HepG2 (cell line): ENCODE measurements around the gene NUDT16. TPM values are rescaled to one million over a fixed set of nuclear protein-coding genes. Genes with fewer than 3 reads are reported as not detected.

Experiments used
- ATAC-seq: fragments of 200-7000 bp; cut with Tn5 transposase; 3 replicates; pipeline ENCODE4 v1.9.1; 2020; ENCODE audit warnings: mild to moderate bottlenecking, moderate library complexity
- BruUV-seq: library from RNA; stranded (reverse); fragments of 400-500 nt; replicated peaks from 2 replicates; lab custom pipeline; 2021; lab: Mats Ljungman, UMichigan
- CTCF ChIA-PET: fragments of 300-600 bp; formaldehyde crosslinking; extraction: SDS; loops from one replicate; lab custom pipeline; 2021; ENCODE audit warnings: low total read pairs, inconsistent platforms, low intra/inter-chr PET ratio; lab: Yijun Ruan, JAX
- POLR2A ChIA-PET: fragments of 350-600 bp; sonication (Branson Sonifier 250); formaldehyde crosslinking; loops from one replicate; lab custom pipeline; 2020; ENCODE audit warnings: antibody characterized with exemption, inconsistent platforms; lab: Yijun Ruan, JAX
- DNase-seq: peaks from one replicate; pipeline ENCODE4 v3.0.0-alpha.2; 2015; ENCODE audit warnings: low spot score
- FAIRE-seq: peaks from 3 replicates; lab custom pipeline; 2011; peaks lifted over from hg19 to GRCh38; lab: Jason Lieb, UNC
- H2AFZ ChIP-seq: one replicate; pipeline ENCODE4 v1.6.1; 2011; ENCODE audit warnings: low read length, inconsistent platforms
- H3K27ac ChIP-seq: fragments of 300-600 bp; 3 replicates; pipeline ENCODE4 v1.8.0; 2011; ENCODE audit warnings: mixed run types, mild to moderate bottlenecking, mixed read lengths, low read length, inconsistent platforms; ENCODE audit not compliant: insufficient read depth; ENCODE audit errors: extremely low read length
- H3K27me3 ChIP-seq, 2 experiments: fragments of 200-600 bp in 1 of 2; 2 replicates in 1 of 2; 3 replicates in 1 of 2; pipeline versions ENCODE4 v1.6.0 to v1.8.0; 2011; ENCODE audit warnings: low read length in 2 of 2, mild to moderate bottlenecking in 2 of 2, moderate library complexity in 2 of 2, inconsistent platforms in 1 of 2; ENCODE audit not compliant: insufficient read depth in 2 of 2, control insufficient read depth in 1 of 2
- H3K36me3 ChIP-seq, 2 experiments: fragments of 200-600 bp in 1 of 2; replicated peaks in 1 of 2; 2 replicates in 1 of 2; 3 replicates in 1 of 2; pipeline versions ENCODE4 v1.5.1 to v1.8.0; 2011; ENCODE audit warnings: low read length in 2 of 2, inconsistent platforms in 1 of 2; ENCODE audit not compliant: insufficient read depth in 2 of 2, control insufficient read depth in 1 of 2
- H3K4me1 ChIP-seq: 2 replicates; pipeline ENCODE4 v1.5.1; 2012; ENCODE audit warnings: low read length, inconsistent platforms; ENCODE audit not compliant: insufficient read depth
- H3K4me2 ChIP-seq: 2 replicates; pipeline ENCODE4 v1.6.0; 2011; ENCODE audit warnings: low read depth, low read length, inconsistent platforms
- H3K4me3 ChIP-seq, 3 experiments: fragments of 200-600 bp in 1 of 3; sonication (generic), shearing (Covaris generic) in 1 of 3; replicated peaks in 1 of 3; 2 replicates each; pipeline ENCODE4 v1.5.1; 2011 to 2016; ENCODE audit warnings: low read length in 3 of 3, inconsistent platforms in 2 of 3, low read depth in 2 of 3, mild to moderate bottlenecking in 2 of 3, control low read depth in 1 of 3, mixed read lengths in 1 of 3; ENCODE audit not compliant: insufficient read depth in 1 of 3
- H3K79me2 ChIP-seq: one replicate; pipeline ENCODE4 v1.6.1; 2011; ENCODE audit warnings: low read length, inconsistent platforms; ENCODE audit not compliant: insufficient read depth
- H3K9ac ChIP-seq: 2 replicates; pipeline ENCODE4 v1.6.0; 2011; ENCODE audit warnings: mild to moderate bottlenecking, low read depth, low read length, inconsistent platforms; ENCODE audit not compliant: insufficient read depth
- H3K9me3 ChIP-seq: 2 replicates; pipeline ENCODE4 v1.5.1; 2012; ENCODE audit warnings: mild to moderate bottlenecking, low read length
- H4K20me1 ChIP-seq: 2 replicates; pipeline ENCODE4 v1.6.0; 2011; ENCODE audit warnings: inconsistent platforms, mild to moderate bottlenecking, low read length, moderate library complexity; ENCODE audit not compliant: insufficient read depth
- CEBPB ChIP-seq: IDR thresholded peaks from 2 replicates; pipeline ENCODE4 v1.6.1; 2011; ENCODE audit warnings: low read depth, low read length, improper control_type of control experiment, borderline replicate concordance
- HOXA5 ChIP-seq: sonication (generic); formaldehyde crosslinking; IDR thresholded peaks from 2 replicates; pipeline ENCODE4 v1.4.0; 2020; ENCODE audit warnings: missing genetic modification reagents
- HOXA9 ChIP-seq: sonication (generic); formaldehyde crosslinking; IDR thresholded peaks from 2 replicates; pipeline ENCODE4 v1.8.1; 2022; ENCODE audit warnings: missing genetic modification reagents, mild to moderate bottlenecking, moderate library complexity, borderline replicate concordance
- POLR2A ChIP-seq, 2 experiments: IDR thresholded peaks; 2 replicates each; pipeline ENCODE4 v1.6.1; 2011; ENCODE audit warnings: low read depth in 2 of 2, low read length in 2 of 2, mild to moderate bottlenecking in 1 of 2, moderate library complexity in 1 of 2; ENCODE audit not compliant: insufficient read depth in 1 of 2
- ZBTB21 ChIP-seq: sonication (generic); formaldehyde crosslinking; IDR thresholded peaks from 2 replicates; pipeline ENCODE4 v1.4.0; 2020; ENCODE audit warnings: missing genetic modification reagents
- ZFP36L2 ChIP-seq: sonication (generic); formaldehyde crosslinking; IDR thresholded peaks from 2 replicates; pipeline ENCODE4 v1.4.0; 2020; ENCODE audit warnings: missing genetic modification reagents
- ZNF33A ChIP-seq: sonication (generic); formaldehyde crosslinking; IDR thresholded peaks from 2 replicates; pipeline ENCODE4 v1.5.1; 2020; ENCODE audit warnings: missing genetic modification reagents, mild to moderate bottlenecking, moderate library complexity, borderline replicate concordance
- ZNF33B ChIP-seq: sonication (generic); formaldehyde crosslinking; IDR thresholded peaks from 2 replicates; pipeline ENCODE4 v1.5.1; 2020; ENCODE audit warnings: mild to moderate bottlenecking, missing genetic modification reagents
- ZNF747 ChIP-seq: sonication (generic); formaldehyde crosslinking; IDR thresholded peaks from 2 replicates; pipeline ENCODE4 v1.8.1; 2023; ENCODE audit warnings: missing genetic modification reagents, mild to moderate bottlenecking, borderline replicate concordance
- WGBS: methylation state at CpG from one replicate; pipeline ENCODE4 v1.1.6; 2017; ENCODE audit warnings: low lambda C conversion rate; 5-methylcytosine and 5-hydroxymethylcytosine counted together
- in situ Hi-C: cut with HindIII; loops from 2 replicates; pipeline ENCODE4 v1.10.0; 2017; ENCODE audit warnings: low pct_unique_long_range_greater_than_20kb; ENCODE audit not compliant: extremely low pct_ligation_motif_present
- intact Hi-C: fragments of 100-400 bp; cut with micrococcal nuclease; formaldehyde crosslinking; loops from one replicate; pipeline ENCODE4 v1.10.0; 2022; ENCODE audit not compliant: unreplicated experiment
- polyA plus RNA-seq, 8 experiments: library from polyadenylated mRNA; depleted of rRNA in 3 of 8; stranded (reverse) in 7 of 8; unstranded in 1 of 8; fragments of >200 nt; fragmentation: Illumina TruSeq in 4 of 8; extraction: Trizol in 4 of 8; gene quantifications; 2 replicates each; pipeline versions ENCODE4 v1.2.1 to v1.2.3, GENCODE V29; 2011 to 2016; ENCODE audit warnings: low read depth in 4 of 8, missing spikeins in 1 of 8, mixed read lengths in 1 of 8; ENCODE audit not compliant: insufficient read depth in 1 of 8
- total RNA-seq, 5 experiments: library from RNA; depleted of rRNA; stranded (reverse); fragments of >200 nt; fragmentation: Illumina TruSeq; extraction: Trizol; gene quantifications; 2 replicates each; pipeline ENCODE4 v1.2.3, GENCODE V29; 2016; ENCODE audit warnings: low read depth in 1 of 5
- TF ChIP-seq, protein P1 (sequence below), 2 experiments: sonication (generic) in 1 of 2; formaldehyde crosslinking in 1 of 2; IDR thresholded peaks; 2 replicates each; pipeline versions ENCODE4 v1.6.1 to v1.9.0; 2014 to 2022; ENCODE audit warnings: antibody characterized with exemption in 1 of 2, borderline replicate concordance in 1 of 2, inconsistent platforms in 1 of 2, low read depth in 1 of 2, missing genetic modification reagents in 1 of 2
- TF ChIP-seq, protein P2 (sequence below): sonication (generic); formaldehyde crosslinking; IDR thresholded peaks from 2 replicates; pipeline ENCODE4 v1.4.0; 2020; ENCODE audit warnings: mild to moderate bottlenecking, missing genetic modification reagents
- TF ChIP-seq, protein P3 (sequence below): sonication (generic); formaldehyde crosslinking; IDR thresholded peaks from 2 replicates; pipeline ENCODE4 v1.8.0; 2022; ENCODE audit warnings: missing genetic modification reagents, mild to moderate bottlenecking, inconsistent platforms, borderline replicate concordance
- TF ChIP-seq, protein P4 (sequence below): sonication (generic); formaldehyde crosslinking; conservative IDR thresholded peaks from 2 replicates; pipeline ENCODE4 v1.4.0; 2020; ENCODE audit warnings: missing genetic modification reagents

The NUDT16 gene
- total and polyA plus RNA-seq, 2 of the 13 experiments (the other 11 are each of a cell fraction or from before 2014, with no cell fraction given), result 5.4 to 14.8 TPM

DNA sequence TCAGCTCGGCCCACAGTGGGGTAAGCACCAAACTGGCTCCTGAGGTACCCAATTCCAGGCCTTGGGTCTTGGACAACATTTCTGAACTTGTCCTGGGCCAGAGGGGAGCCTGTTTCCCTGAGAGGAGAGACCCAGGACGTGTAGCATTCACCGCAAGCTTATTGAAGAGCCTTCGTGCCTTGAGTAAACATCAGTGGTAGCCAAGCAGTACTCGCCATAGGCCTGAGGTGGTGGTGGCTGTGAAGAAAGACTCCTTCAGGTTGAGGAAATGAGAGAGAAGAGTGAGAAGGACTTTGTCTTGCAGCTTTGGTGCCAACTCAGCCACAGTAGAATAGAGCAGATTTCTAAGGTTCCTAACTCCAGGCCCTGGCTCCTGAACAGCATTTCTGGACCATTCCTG, 50.2 kb downstream of the NUDT16 start (continued):
- TF ChIP-seq, protein P1, sequence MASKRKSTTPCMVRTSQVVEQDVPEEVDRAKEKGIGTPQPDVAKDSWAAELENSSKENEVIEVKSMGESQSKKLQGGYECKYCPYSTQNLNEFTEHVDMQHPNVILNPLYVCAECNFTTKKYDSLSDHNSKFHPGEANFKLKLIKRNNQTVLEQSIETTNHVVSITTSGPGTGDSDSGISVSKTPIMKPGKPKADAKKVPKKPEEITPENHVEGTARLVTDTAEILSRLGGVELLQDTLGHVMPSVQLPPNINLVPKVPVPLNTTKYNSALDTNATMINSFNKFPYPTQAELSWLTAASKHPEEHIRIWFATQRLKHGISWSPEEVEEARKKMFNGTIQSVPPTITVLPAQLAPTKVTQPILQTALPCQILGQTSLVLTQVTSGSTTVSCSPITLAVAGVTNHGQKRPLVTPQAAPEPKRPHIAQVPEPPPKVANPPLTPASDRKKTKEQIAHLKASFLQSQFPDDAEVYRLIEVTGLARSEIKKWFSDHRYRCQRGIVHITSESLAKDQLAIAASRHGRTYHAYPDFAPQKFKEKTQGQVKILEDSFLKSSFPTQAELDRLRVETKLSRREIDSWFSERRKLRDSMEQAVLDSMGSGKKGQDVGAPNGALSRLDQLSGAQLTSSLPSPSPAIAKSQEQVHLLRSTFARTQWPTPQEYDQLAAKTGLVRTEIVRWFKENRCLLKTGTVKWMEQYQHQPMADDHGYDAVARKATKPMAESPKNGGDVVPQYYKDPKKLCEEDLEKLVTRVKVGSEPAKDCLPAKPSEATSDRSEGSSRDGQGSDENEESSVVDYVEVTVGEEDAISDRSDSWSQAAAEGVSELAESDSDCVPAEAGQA (IDR thresholded peaks at IDR 0.05; ENCODE audit: low read depth), result no peak
- TF ChIP-seq, protein P1 (CRISPR knock-in tag; IDR thresholded peaks at IDR 0.05; ENCODE audit: borderline replicate concordance), result no peak
- no peak for TF ChIP-seq CEBPB

DNA sequence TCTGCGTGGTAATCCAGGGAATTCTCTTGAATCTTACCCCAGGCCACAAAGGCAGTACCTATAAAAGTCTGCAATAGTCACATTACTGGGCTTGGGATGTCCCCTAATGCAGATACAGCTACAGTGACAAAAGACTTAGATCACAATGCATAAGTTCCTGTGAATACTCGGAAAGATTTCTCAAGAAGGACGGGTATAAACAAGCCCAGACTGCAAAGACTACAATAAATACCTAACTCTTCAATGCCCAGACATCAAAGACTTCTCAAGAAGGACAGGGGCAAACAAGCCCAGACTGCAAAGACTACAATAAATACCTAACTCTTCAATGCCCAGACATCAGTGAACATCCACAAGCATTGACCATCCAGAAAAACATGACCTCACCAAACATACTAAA, 50.9 kb downstream of the NUDT16 start:
- Histone ChIP-seq H3K4me2 (no peak overlapping the region), H3K4me1 (no peaks in the 10 kb centered on the region), H3K79me2 (no peaks in the 10 kb centered on the region), H3K27ac (no peak overlapping the region), H3K4me3 (no peak overlapping the region), H3K36me3 (no peaks in the 10 kb centered on the region), H3K9ac (no peak overlapping the region), H3K9me3 (no peaks in the 10 kb centered on the region), H3K27me3 (0 out of 5 replicates have a peak, but pooled peaks cover 0 to 1% of the 10 kb centered on the region in 2 experiments), H2AFZ (no peak overlapping the region), H4K20me1 (no peaks in the 10 kb centered on the region)
- in situ Hi-C loops (no loop called here), intact Hi-C loops (no loop called here)
- no peak for DNase-seq
- POLR2A ChIA-PET, result no interaction called here
- CTCF ChIA-PET, result no interaction called here
- no TSS peak for BruUV-seq
- FAIRE-seq, result no peak
- ATAC-seq, result no peak
- 11% methylated on average over 3 of the region's 3 CpGs for WGBS
- no peak for TF ChIP-seq ZFP36L2 (CRISPR knock-in tag)
- no peak for TF ChIP-seq ZBTB21
- no peak for TF ChIP-seq HOXA9 (CRISPR knock-in tag)
- TF ChIP-seq ZNF33B (CRISPR knock-in tag), result no peak
- TF ChIP-seq, protein P2, sequence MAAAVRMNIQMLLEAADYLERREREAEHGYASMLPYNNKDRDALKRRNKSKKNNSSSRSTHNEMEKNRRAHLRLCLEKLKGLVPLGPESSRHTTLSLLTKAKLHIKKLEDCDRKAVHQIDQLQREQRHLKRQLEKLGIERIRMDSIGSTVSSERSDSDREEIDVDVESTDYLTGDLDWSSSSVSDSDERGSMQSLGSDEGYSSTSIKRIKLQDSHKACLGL (CRISPR knock-in tag), result no peak
- no peak for TF ChIP-seq ZNF747
- TF ChIP-seq HOXA5, result no peak
- TF ChIP-seq ZNF33A (CRISPR knock-in tag), result no peak
- TF ChIP-seq, protein P3, sequence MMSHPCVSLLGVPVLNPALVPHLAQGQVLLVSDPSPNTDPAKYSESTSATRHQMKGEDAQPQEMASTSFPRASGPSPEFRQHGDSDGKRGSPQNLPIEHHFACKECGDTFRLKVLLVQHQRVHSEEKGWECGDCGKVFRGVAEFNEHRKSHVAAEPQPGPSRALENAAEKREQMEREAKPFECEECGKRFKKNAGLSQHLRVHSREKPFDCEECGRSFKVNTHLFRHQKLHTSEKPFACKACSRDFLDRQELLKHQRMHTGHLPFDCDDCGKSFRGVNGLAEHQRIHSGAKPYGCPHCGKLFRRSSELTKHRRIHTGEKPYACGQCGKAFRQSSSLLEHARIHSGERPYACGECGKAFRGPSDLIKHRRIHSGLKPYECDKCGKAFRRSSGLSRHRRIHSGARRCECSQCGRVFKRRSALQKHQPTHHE (CRISPR knock-in tag), result no peak
- TF ChIP-seq POLR2A (IDR thresholded peaks at IDR 0.05; ENCODE audit: insufficient read depth in 1 of 2, low read depth in 2 of 2, low read length in 2 of 2), result no peak
- TF ChIP-seq, protein P4, sequence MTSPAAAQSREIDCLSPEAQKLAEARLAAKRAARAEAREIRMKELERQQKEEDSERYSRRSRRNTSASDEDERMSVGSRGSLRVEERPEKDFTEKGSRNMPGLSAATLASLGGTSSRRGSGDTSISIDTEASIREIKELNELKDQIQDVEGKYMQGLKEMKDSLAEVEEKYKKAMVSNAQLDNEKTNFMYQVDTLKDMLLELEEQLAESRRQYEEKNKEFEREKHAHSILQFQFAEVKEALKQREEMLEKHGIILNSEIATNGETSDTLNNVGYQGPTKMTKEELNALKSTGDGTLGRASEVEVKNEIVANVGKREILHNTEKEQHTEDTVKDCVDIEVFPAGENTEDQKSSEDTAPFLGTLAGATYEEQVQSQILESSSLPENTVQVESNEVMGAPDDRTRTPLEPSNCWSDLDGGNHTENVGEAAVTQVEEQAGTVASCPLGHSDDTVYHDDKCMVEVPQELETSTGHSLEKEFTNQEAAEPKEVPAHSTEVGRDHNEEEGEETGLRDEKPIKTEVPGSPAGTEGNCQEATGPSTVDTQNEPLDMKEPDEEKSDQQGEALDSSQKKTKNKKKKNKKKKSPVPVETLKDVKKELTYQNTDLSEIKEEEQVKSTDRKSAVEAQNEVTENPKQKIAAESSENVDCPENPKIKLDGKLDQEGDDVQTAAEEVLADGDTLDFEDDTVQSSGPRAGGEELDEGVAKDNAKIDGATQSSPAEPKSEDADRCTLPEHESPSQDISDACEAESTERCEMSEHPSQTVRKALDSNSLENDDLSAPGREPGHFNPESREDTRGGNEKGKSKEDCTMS, result no peak
